GM19238 (cell line): Measurements from ENCODE around the gene MAP3K12.

Experiments used
- DNase-seq: peaks from one replicate; pipeline ENCODE4 v3.0.0; 2011; ENCODE audit warnings: low spot score; ENCODE audit not compliant: insufficient read length

MAP3K12 gene

GRCh38 chr12:53510181-53510812, 11.0 kb upstream of the MAP3K12 start:
- no peak for DNase-seq

- DNase-seq = peak; percentile 66
These were observed 9.4 kb upstream of the MAP3K12 start for GRCh38 chr12:53508534-53509170.

GRCh38 chr12:53507603-53507885, 8.3 kb upstream of the MAP3K12 start:
- DNase-seq = no peak

- DNase-seq = no peak
These were observed 7.8 kb upstream of the MAP3K12 start, which contains the start of gene NPFF for GRCh38 chr12:53506881-53507602. Gene NPFF, minus strand, starts transcription at chr12:53507484. Its CDS starts 10 bp downstream, at chr12:53507474.

GRCh38 chr12:53506450-53506785, 7.2 kb upstream of the MAP3K12 start:
- no peak for DNase-seq

- no peak for DNase-seq
These were observed 6.5 kb upstream of the MAP3K12 start for GRCh38 chr12:53505555-53506449.

- DNase-seq = no peak
These were observed 5.8 kb upstream of the MAP3K12 start for GRCh38 chr12:53505086-53505485.

GRCh38 chr12:53504004-53504920, 5.0 kb upstream of the MAP3K12 start:
- DNase-seq = no peak

GRCh38 chr12:53502983-53503728, 3.9 kb upstream of the MAP3K12 start:
- no peak for DNase-seq

GRCh38 chr12:53502331-53502730, 3.1 kb upstream of the MAP3K12 start:
- no peak for DNase-seq

GRCh38 chr12:53501615-53502181, 2.4 kb upstream of the MAP3K12 start:
- DNase-seq = no peak

- DNase-seq = peak; percentile 87
These were observed 1.7 kb upstream of the MAP3K12 start, which contains the start of gene TARBP2 for GRCh38 chr12:53500776-53501614. Gene TARBP2, plus strand, starts transcription at chr12:53501283. Its CDS starts 126 bp downstream, at chr12:53501409.

GRCh38 chr12:53500142-53500775, 1.0 kb upstream of the MAP3K12 start:
- no peak for DNase-seq

GRCh38 chr12:53498235-53498630, 1.0 kb downstream of the MAP3K12 start:
- no peak for DNase-seq

GRCh38 chr12:53497461-53497860, 1.8 kb downstream of the MAP3K12 start:
- DNase-seq = no peak

GRCh38 chr12:53496752-53497032, 2.6 kb downstream of the MAP3K12 start:
- no peak for DNase-seq

GRCh38 chr12:53495903-53496751, 3.1 kb downstream of the MAP3K12 start:
- no peak for DNase-seq
